GM18519 (cell line): ENCODE results near the gene HPS4.
"Not testable (repeated sequence)": the region's sequence is repeated elsewhere in the genome, so short reads cannot be mapped to it uniquely, and the experiment has no call there.

Source experiments
- ATAC-seq: cut with Tn5 transposase; IDR thresholded peaks from one replicate; pipeline ENCODE4 v1.9.1; 2021; ENCODE audit warnings: mild to moderate bottlenecking, moderate library complexity; ENCODE audit not compliant: unreplicated experiment, low FRiP score

The HPS4 gene

DNA sequence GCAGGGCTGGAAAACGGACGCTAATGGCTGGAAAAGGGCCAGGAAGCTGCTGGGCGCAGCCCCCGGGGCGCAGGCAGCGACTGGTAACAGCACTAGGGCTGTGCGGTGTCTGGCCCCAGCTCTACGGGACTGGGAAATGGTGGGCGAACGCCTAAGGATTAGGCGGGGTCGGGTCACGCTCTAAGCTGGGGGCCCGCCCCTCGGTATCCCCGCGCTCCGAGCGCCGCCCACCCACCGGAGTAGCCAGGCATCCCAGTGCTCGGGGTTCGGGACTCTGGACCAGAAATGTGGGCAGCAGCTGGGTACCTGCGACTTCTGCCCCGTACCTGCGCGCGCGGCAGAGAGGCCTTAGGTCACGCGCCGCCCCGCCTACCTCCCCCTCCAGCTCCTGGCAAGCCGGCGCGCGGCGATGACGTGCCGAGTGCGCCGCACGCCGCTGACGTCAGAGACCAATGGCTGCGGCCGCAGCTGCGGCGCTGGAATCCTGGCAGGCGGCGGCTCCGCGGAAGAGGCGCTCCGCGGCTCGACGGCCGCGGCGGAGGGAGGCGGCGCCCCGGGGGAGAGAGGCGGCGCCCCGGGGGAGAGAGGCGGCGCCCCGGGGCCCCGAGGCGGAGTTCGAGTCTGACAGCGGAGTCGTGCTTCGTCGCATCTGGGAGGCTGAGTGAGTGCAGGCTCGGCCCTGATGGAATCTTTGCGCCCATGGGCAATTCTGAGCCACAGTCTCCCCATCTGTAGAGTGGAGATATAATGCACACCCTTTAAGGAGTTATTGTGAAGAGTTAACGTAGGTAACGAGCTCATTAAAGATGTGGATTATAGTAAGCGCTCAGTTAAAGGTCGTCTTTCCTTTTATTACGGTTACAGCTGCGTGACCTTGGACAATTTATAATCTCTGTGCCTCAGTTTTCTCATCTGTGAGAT, at the start of gene HPS4, which contains the start of gene SRRD:
TSS of gene HPS4 (minus strand) at position 345 of the 921 bp plus-strand sequence. CDS start 2,021 bp downstream, outside the sequence.
TSS of gene SRRD (plus strand) at position 439 of the 921 bp plus-strand sequence. CDS start at position 453, 14 bp downstream.
- peak; percentile 34 for ATAC-seq

DNA sequence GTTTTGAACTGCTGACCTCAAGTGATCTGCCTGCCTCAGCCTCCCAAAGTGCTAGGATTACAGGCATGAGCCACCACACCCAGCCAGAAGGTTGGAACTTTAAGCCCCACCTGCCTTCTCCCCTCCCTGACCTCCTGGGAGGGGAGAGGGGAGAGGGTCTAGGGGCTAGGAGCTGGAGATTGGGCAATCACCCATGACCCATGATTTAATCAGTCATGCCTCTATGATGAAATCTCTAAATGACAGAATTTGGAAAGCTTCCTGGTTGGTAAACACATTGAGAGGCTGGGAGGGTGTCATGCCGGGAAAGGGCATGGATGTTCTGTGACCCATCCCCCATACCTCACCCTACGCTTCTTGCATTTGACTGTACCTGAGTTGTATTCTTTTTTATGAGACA, 45.8 kb upstream of the HPS4 start:
- no peak for ATAC-seq

DNA sequence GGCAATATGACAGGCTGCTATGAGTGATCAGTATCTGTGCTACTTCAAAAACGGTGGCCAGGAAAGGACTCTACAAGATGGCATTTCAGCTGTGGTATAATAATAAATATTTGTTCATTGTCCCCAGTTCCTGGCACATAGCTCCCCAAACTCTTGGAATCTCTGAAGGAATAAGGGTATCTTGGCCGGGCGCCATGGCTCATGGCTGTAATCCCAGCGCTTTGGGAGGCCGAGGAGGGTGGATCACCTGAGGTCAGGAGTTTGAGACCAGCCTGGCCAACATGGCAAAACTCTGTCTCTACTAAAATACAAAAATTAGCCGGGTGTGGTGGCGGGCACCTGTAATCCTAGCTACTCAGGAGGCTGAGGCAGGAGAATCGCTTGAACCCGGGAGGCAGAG, 44.9 kb upstream of the HPS4 start:
- ATAC-seq, result not testable (repeated sequence)

DNA sequence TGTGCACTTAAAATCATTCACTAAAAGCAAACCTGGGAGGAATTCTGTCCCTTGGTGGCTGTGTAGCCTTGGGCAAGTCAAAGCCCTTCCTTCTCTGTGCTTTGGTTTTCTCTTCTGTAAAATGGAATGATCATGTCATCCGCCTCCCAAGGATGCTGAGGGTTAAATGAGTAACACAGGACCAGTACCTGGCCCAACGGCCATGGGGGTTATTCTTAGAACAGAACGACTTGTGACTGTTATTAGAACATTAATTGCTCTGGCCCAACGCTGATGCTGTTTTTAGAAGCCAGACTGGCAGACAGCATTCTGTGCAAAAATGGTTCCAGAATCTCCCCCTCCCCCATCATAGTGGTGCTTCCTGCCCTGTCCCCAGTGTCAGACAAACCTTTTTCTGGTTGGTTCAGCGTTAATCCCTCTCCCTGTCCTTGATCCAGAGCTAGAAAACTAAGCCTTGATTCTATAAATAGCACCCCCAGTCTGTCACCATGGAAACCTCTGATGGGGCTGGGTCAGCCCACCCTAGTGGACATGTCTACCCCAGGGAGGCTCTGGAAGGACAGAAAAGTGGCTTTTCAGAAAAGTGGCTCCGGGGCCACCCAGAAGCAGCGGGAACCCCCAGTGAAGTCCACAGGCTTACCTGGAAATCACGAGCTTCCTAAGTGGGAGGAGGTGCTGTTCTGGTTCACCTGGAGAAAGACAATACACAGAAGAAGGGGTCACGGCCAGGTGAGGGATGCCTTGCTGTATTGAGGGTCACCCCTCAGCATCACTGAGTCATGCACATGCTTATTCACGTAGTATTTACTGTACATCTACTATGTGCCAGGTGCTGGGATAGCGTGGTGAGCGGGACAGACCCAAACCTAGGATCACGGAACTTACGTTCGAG, 44.2 kb upstream of the HPS4 start:
- ATAC-seq, result no peak

DNA sequence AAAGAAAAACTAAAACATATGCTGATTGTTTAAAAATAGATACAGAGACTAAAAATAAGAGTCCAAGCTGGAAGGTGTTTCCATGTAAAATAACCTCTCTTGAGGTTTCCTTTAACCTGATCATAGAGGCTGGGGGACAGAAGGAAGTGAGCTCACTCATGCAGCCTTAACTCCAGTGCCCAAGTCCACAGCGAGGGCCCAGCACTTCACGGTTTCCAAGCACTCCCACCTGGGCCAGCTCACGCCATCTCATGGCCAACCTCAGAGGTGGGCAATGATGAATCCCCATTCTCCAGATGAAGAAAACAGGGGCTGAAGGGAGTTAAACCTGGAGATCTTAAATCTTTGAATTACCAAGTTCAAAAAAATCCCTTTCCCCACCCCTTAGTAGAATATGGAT, 43.6 kb upstream of the HPS4 start:
- no peak for ATAC-seq

DNA sequence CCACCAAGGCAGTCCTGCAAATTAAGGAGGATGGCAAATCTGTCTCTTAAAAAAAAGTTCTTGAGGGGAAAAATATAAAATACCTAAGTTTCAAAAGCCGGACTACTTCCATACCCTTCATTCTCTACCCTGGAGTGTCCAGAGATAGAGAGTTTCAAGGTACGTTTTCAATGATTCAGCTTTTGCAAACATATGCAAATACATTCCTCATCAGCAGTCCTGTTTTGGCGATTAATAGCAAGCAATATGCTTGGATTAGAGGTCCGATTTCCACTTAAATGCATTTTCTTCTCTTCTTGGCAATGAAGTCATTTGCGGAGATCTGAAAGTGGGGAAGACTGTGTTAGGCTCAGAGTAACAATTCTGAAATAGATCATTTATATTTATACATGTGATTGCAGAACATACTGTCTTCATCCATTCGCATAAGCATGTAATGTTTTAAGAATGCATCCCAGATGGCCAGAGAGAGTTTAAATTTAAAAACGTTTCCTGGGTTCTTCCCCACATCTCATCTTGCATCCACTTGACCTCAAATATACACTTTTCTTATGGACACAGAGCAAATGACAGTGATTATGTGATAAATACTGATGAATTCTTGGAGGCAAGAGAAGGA, 42.5 kb upstream of the HPS4 start:
- ATAC-seq, result no peak

DNA sequence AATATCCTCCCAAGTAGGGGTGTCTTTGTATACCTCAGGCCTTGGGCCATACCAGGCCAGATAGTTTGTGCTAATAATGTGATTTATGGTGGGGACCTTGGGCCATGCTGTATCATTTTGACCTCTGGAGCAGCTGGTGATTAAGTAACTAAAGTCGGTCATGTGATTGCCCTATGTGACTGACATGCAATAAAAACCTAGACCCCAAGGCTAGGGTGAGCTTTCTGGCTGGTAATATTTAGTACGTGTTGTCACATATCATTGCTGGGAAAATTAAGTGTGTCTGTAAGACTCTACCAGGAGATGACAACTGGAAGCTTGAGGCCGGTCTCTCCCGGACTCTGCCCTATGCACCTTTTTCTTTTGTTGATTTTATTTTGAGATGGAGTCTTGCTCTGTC, 41.3 kb upstream of the HPS4 start:
- no peak for ATAC-seq

DNA sequence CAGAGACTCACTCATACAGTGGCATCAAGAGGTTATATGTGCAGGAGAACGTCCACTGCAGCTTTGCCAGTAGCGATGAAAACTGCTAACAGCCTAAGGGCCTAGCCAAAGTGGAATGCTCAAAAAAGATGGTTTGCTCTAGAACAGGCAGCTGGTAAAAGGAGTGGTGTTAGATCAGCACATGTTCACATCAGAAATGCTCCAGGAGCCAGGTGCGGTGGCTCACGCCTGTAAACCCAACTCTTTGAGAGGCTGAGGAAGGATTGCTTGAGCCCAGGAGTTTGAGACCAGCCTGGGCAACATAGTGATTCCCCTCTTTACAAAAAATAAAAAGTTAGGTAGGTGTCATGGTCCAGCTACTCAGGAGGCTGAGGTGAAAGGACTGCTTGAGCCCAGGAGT, 39.0 kb upstream of the HPS4 start:
- ATAC-seq, result no peak

DNA sequence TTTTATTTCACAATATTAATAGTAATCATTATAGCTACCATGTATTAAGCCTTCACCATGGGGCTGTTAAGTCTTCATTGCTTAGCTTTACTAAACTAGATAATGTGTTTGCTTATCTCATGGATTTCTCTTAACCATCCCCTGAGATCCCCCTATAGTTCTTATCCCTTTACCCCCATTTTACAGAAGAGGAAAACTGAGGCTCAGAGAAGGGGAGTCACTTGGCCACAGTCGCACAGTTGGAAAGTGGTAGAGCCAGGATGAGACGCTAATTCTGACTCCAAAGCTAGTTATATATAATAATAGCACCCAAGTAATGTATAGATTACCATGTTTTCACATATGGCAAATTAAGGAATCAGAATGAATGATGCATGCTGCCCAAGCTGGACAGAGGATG, 38.4 kb upstream of the HPS4 start:
- no peak for ATAC-seq

DNA sequence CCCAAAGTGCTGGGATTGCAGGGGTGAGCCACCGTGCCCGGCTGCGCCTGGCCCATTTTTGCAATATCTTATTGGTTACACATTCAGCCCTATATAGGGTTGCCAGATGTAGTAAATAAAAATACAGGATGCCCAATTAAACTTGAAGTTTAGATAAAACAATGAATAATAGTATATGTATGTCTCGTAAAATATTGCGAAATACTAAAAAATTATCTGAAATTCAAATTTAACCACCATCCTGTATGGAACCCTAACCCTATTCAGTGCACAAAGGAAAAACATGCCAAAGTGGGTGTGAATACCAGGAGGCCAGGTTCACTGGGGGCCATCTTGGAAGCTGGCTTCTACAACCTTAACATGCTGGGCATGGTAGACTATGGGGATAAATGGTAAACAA, 33.8 kb upstream of the HPS4 start:
- ATAC-seq, result no peak

DNA sequence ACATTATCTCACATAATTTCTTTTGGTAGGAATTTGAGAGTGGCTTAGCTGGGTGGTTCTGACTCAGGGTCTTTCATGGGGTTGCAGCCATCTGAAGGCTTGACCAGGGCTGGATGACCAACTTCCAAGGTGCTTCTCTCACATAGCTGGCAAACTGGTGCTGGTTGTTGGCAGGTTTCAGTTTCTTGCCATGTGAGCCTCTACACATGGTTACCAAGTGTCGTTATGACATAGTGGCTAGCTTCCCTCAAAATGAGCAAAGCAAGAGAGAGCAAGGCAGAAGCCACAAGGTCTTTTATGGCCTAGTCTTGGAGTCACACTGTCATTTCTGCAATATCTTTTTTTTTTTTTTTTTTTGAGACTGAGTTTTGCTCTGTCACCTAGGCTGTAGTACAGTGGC, 32.9 kb upstream of the HPS4 start:
- no peak for ATAC-seq

DNA sequence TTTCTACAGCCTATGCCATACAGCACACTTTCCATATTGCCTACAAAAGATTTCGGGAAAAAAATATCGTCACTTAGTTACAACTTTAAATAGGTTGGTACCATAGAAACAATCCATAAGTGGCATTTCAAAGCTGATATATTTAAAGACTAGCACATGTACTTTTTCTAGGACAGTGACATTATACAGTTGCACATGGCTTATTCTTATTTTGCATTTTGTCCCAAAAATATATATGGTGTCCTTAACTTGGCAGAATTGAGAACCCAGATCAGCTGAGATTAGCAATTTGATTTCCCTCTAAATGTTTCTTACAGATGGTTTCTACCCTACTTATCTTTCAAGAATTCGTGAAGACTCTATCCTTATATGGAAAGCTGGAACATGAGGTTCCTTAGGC, 32.3 kb upstream of the HPS4 start:
- ATAC-seq, result no peak

DNA sequence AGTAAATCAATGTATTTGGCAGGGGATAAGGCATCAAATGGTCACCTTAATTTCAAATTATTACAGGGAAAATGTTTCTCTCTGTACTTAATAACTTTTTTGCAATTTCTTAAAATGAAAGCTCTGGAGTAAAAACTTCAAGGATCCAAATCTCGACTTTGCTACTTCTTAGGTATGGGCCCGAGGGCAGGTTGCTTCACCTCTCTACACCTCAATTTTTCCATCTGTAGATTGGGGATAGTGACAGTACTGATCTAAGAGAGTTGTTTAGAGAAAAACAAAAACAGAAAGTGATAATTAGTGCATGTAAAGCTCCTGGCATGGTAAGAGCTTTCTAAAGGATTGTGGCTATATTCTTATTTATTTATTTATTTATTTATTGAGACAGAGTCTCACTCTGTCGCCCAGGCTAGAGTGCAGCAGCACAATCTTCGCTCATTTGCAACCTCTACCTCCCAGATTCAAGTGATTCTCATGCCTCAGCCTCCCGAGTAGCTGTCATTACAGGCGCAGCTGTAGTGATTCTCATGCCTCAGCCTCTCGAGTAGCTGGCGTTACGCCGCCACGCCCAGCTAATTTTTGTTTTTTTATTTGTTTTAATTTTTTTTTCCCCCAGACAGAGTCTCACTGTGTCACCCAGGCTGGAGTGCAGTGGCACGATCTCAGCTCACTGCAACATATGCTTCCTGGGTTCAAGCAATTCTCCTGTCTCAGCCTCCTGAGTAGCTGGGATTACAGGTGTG, 31.0 kb upstream of the HPS4 start:
- ATAC-seq, result no peak

DNA sequence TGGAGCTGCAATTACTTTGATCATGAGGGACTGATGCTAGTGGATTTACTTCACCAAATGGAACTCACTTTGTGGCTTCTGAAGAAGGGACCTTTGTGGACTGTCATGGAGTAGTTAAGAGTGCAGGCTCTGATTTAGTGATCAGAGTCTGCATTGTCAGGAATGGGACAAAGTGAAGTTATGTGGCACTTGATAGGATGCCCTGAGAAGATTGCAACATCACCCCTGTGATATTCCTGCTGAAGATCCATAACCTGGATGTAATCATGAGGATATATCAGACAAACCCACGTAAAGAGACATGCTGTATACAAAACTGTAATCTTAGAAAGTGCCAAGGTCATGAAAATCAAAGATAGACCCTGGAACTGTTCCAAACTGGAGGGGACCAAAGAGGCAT, 30.3 kb upstream of the HPS4 start:
- ATAC-seq, result no peak

DNA sequence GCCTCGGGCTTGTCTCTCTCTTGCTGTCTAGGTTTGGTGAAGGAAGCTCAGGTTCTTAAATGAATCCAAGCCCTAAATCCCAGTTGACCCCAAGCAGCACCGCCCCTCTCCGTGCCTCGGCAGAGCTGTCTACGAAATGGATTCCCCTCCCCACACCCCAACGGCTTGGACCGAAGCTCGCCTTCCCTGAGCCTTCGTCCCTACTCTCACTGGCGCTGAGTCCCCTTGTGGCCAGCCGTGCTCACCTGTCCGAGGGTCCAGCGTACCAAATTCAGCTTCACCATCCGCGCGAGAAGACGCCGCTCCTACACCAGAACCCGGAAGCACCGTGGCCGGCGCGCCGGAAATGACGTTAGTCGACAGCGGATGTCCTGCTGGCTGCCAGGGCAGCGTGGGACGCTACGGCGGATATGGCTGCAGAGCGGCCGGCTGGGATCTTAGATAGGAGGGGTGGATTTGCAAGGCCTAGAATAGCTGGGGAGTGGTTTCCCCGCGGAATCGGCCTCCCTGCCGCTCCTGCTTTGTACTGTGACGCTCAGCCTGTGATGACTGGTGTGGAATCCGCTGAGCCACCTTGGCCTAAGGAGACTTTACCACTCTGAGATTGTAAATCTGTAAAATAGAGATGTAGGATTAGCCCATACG, 28.7 kb upstream of the HPS4 start, which contains the start of gene TFIP11:
TSS of gene TFIP11 (minus strand) at position 325 of the 645 bp plus-strand sequence. CDS start 2,201 bp downstream, outside the sequence.
- peak; percentile 83 for ATAC-seq

DNA sequence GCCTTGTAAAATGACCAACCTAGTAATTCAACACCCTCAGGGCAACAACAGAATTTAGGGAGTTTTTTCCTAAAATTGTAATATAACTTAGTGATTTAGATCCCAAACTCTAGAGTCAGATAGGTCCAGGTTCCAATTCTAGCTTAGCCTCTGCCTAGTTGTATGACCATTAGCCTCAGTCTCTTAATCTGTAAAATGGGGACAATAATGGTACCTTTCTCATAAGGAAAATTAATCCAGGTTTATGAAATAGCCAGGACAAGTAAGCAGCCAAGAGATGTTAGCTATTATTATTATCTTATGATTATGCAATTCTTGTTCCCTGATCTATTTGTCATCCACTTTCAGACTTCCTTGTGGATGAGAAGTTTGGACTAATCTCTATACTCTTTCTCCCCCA, 24.6 kb upstream of the HPS4 start:
- ATAC-seq, result no peak

DNA sequence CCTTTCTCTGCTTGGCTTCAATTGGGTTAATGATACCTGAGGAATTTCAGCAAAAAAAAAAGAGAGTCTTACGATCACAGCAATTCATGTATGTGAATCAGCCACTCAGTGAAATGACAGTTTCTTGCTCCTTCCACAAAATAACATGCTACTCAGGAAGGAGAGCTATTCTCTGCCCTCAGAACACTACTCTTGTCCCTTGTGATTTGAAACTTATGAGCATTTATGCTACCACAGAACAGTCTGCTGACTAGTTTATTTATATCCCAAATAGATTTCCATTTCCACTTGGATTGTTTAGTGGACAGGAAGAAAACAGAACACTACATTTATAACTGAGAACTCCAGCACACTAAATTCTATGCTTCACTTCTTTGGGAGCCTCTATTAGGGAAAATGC, 20.2 kb upstream of the HPS4 start:
- no peak for ATAC-seq

DNA sequence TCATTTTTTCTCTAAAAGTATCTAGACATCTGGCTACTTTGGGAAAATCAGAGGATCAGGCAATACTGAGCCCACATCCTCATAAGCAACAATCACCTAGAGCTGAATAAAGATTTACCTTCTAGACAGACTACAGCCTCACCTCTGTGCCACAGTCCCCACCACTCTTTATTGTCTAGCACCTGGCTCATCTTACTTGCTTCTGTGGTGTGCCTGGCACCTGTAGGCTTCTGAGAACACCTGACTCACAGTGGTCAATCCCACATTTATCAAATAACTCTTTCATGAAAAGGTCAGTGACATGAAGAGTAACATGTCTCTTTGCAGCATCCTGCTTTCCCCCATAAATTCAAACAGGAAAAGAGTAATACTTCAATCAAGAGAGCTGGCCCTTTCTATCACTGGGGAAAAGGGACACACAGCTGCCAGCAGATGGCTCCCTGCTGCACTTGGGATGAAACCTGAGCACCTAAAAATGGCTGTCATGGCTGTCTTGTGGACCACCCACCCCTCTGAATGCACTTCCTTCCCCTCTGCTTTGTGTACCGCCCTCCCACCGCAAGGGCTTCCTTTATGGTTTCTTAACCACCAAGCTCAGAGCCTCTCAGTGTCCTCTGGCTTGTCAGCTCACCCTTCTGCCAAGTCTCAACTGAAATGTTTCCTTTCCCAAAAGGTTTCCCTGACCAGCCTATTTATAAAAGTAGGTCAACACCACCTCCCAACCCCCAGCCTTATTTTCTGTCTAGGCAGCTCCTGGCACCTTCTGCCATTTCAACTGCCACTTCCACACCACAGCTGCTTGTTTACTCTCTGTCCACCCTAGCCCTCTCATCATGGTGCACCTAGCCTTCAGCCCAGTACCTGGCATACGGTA, 19.3 kb upstream of the HPS4 start:
- ATAC-seq, result no peak

DNA sequence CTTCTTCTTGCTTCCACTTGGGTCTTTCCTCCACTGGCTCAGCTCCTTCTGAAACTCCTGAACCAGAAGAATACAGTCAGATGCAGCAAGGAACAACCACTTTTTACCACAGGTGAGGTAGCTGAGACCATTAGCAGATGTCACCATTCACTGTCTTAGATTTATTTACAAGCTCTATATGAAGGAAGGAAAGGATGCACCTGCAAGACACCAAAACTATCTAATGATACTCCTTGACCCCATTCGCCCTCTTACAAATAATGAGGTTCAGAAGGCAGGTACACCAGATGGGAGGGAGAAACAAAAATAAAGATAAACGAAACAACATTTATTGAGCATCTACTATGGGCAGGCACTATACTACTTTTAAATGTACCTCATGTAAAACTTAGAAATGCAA, 18.4 kb upstream of the HPS4 start:
- ATAC-seq, result no peak
